Common myeloid progenitor, CD34-positive (primary cell): ENCODE results near the gene TBX1.

Source experiments
- CTCF ChIA-PET: fragments of 350-600 bp; sonication (Branson Sonifier 250); formaldehyde crosslinking; loops from one replicate; lab custom pipeline; 2021; ENCODE audit warnings: antibody characterized with exemption; lab: Charles Lee
- POLR2A ChIA-PET: fragments of 350-600 bp; sonication (Branson Sonifier 250); formaldehyde crosslinking; loops from one replicate; lab custom pipeline; 2021; ENCODE audit warnings: antibody characterized with exemption; lab: Charles Lee
- DNase-seq, 3 donors: peaks; one replicate each; pipeline versions ENCODE4 v3.0.0 to v3.0.0-alpha.2; 2013
- H3K27ac ChIP-seq, 2 experiments: 1 replicate in 1 of 2; 2 replicates in 1 of 2; pipeline ENCODE4 v1.7.0; 2013; ENCODE audit warnings: inconsistent platforms in 2 of 2, low read length in 2 of 2, mild to moderate bottlenecking in 2 of 2, low read depth in 1 of 2, moderate library complexity in 1 of 2; ENCODE audit not compliant: severe bottlenecking in 2 of 2, insufficient read depth in 1 of 2, poor library complexity in 1 of 2
- H3K27me3 ChIP-seq, 5 experiments: replicated peaks in 2 of 5; 1 replicate in 3 of 5; 2 replicates in 2 of 5; pipeline versions ENCODE4 v1.6.1 to v1.7.0; 2013; ENCODE audit warnings: low read length in 4 of 5, mild to moderate bottlenecking in 2 of 5, moderate library complexity in 2 of 5, inconsistent platforms in 1 of 5; ENCODE audit not compliant: insufficient read depth in 5 of 5, control insufficient read depth in 4 of 5
- H3K36me3 ChIP-seq, 4 experiments: 1 replicate in 2 of 4; 2 replicates in 2 of 4; pipeline versions ENCODE4 v1.6.1 to v1.7.0; 2013; ENCODE audit warnings: low read length in 3 of 4, control low read depth in 1 of 4, mild to moderate bottlenecking in 1 of 4; ENCODE audit not compliant: control insufficient read depth in 4 of 4, insufficient read depth in 4 of 4
- H3K4me1 ChIP-seq, 4 experiments: 1 replicate in 3 of 4; 2 replicates in 1 of 4; pipeline versions ENCODE4 v1.6.1 to v1.7.1; 2013; ENCODE audit warnings: low read length in 3 of 4, mild to moderate bottlenecking in 3 of 4, control low read depth in 1 of 4, inconsistent platforms in 1 of 4, moderate library complexity in 1 of 4; ENCODE audit not compliant: control insufficient read depth in 4 of 4, insufficient read depth in 4 of 4; ENCODE audit errors: control extremely low read depth in 1 of 4
- H3K4me3 ChIP-seq, 7 experiments: 1 replicate in 4 of 7; 2 replicates in 3 of 7; pipeline versions ENCODE4 v1.5.1 to v1.7.0; 2013; ENCODE audit warnings: mild to moderate bottlenecking in 7 of 7, low read length in 6 of 7, moderate library complexity in 6 of 7, inconsistent platforms in 2 of 7, low read depth in 2 of 7, control low read depth in 1 of 7; ENCODE audit not compliant: insufficient read depth in 4 of 7, control insufficient read depth in 1 of 7; ENCODE audit errors: extremely low read depth in 1 of 7
- H3K9me3 ChIP-seq, 5 experiments: 1 replicate in 4 of 5; 2 replicates in 1 of 5; pipeline versions ENCODE4 v1.6.1 to v1.7.1; 2013; ENCODE audit warnings: low read length in 4 of 5, mild to moderate bottlenecking in 2 of 5, inconsistent platforms in 1 of 5, low read depth in 1 of 5, moderate library complexity in 1 of 5; ENCODE audit not compliant: control insufficient read depth in 4 of 5, insufficient read depth in 2 of 5; ENCODE audit errors: control extremely low read depth in 1 of 5
- WGBS: methylation state at CpG from one replicate; pipeline ENCODE4 v1.1.5; 2013; ENCODE audit not compliant: insufficient coverage; 5-methylcytosine and 5-hydroxymethylcytosine counted together

The TBX1 gene

DNA sequence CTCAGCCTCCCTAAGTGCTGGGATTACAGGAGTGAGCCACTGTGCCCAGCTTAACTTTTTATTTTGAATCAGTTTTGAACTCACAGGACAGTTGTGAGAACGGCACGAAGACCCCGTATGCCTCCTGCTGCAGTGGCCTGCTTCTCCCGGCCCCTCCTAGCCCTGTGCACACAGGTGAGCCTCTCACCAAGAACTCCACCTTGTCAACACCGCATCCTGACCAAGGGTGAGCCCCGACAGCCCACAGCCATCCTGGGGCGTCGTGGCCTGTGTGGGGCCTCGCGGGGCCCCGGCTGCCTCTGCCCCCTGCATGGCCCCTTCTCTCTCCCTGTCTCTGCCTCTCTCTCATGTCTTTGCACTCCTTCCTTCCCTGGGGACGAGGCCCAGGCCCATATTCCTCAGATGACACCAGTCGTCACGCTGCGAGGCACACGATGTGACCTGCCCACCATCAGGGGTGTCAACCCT, 55.3 kb downstream of the TBX1 start:
- no peaks in the 10 kb centered on the region for H3K4me1 ChIP-seq
- POLR2A ChIA-PET, result no interaction called here
- WGBS, result 94% methylated on average over 16 of the region's 16 CpGs
- peaks cover 0 to 5% (median under 1%) of the 10 kb centered on the region in 4 experiments for H3K36me3 ChIP-seq
- CTCF ChIA-PET, result no interaction called here
- no peak overlapping the region for H3K4me3 ChIP-seq
- DNase-seq, result no peak
- no peaks in the 10 kb centered on the region for H3K9me3 ChIP-seq
- H3K27me3 ChIP-seq, result no peaks in the 10 kb centered on the region
- H3K27ac ChIP-seq, result peak overlapping the region in 1 of 2 experiments; percentile 49

DNA sequence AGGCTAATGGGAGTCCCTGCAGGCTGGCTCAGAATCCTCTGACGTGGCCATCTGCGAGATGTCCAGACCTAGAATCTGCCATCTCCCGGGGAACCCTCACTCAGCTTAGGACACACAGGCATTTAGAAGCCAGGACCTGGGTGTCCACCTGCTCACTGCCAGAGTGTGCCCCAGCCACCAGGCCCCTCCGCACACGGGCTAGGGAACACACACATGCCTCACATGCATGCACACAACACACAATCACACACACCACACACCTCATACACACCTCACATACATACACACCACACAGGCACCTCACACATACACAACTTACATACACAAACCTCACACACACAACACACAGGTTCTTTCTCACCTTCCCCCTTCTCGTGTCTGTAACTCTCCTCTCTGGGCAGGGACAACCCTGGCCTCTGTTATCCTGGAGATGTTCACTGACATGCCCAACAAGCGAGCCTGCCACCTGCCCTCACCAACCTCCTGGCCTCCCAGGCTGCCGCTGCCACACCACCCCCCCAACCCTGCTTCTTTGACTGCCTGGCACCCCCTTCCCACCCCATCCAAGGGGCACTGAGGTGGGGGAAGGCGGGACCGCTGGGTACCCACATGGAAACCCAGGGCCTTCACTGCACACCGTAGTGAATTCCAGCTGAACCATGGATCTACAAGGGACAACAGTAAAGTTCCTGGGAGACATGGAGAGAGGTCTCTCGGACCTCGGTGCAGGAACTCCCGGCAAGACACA, 56.0 kb downstream of the TBX1 start:
- ChIA-PET CTCF (no interaction called here), POLR2A (no interaction called here)
- no peaks in the 10 kb centered on the region for H3K27me3 ChIP-seq
- no peak overlapping the region for H3K4me3 ChIP-seq
- no peak overlapping the region for H3K27ac ChIP-seq
- WGBS, result 95% methylated on average over 9 of the region's 14 CpGs
- H3K4me1 ChIP-seq, result no peaks in the 10 kb centered on the region
- peaks cover 0 to 5% (median under 1%) of the 10 kb centered on the region in 4 experiments for H3K36me3 ChIP-seq
- no peak for DNase-seq
- no peaks in the 10 kb centered on the region for H3K9me3 ChIP-seq
